ENCODE measurements around the gene ADH6. TPM values are rescaled to one million over a fixed set of nuclear protein-coding genes. Genes with fewer than 3 reads are reported as not detected.

The ADH6 gene
- total RNA-seq, 4 donors from 2014 or later = 0.13 TPM; not detected in 3

DNA sequence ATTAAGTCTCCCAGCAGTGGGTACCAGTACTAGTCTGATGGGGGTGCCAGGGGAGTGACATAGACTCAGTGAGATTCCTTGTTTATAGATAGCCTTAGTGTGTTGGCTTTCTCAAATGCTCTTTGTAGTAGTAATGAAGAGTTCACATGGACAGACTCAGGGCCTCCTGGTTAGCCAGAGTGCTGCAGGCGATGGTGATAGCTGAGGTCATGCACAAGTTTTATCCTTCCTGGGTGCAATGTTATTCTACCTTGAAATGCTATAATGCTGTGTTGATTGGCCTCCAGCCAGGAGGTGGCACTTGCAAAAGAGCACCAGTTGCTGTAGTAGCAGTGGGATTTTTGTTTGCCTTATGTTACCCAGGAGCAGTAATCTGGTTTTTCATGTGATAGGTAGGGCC lies 39.4 kb downstream of the ADH6 start:
- H3K9me3 ChIP-seq = no peaks in the 10 kb centered on the region
- H3K27ac ChIP-seq = no peak overlapping the region
- no peaks in the 10 kb centered on the region for H3K36me3 ChIP-seq
- intact Hi-C loops (cut with DNase I) = no loop called here
- H3K27me3 ChIP-seq = no peaks in the 10 kb centered on the region
- TF ChIP-seq POLR2A (IDR thresholded peaks at IDR 0.05) = no peak
- TF ChIP-seq, protein P1, sequence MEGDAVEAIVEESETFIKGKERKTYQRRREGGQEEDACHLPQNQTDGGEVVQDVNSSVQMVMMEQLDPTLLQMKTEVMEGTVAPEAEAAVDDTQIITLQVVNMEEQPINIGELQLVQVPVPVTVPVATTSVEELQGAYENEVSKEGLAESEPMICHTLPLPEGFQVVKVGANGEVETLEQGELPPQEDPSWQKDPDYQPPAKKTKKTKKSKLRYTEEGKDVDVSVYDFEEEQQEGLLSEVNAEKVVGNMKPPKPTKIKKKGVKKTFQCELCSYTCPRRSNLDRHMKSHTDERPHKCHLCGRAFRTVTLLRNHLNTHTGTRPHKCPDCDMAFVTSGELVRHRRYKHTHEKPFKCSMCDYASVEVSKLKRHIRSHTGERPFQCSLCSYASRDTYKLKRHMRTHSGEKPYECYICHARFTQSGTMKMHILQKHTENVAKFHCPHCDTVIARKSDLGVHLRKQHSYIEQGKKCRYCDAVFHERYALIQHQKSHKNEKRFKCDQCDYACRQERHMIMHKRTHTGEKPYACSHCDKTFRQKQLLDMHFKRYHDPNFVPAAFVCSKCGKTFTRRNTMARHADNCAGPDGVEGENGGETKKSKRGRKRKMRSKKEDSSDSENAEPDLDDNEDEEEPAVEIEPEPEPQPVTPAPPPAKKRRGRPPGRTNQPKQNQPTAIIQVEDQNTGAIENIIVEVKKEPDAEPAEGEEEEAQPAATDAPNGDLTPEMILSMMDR (IDR thresholded peaks at IDR 0.05) = no peak
- H3K4me1 ChIP-seq = no peaks in the 10 kb centered on the region
- WGBS, 2 donors = 84 to 100% methylated on average over 1 of the region's 1 CpG
- no peak overlapping the region for H3K4me3 ChIP-seq (replicated peaks in 1 of 3)
- no peak for DNase-seq

DNA sequence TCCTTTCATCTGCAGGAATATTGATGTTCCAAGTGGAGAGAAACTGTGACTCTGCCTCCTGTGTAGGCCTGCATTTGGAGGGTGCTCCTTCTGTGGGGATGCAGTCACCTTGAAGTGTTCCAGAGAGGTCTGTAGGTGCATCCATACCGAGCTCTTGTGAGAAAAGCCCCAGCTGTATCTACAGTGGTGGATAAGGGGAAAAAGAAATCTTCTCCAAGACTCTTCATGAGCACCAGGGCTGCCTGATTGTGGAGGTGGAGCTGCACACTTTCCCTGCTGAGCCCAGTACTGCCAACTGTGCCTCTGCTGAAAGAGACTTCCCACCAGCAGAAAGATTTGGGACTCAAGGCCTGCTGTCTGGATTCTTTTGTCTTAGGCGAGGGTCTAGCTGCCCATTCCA lies 39.9 kb downstream of the ADH6 start:
- no peaks in the 10 kb centered on the region for H3K27me3 ChIP-seq
- no peaks in the 10 kb centered on the region for H3K9me3 ChIP-seq
- DNase-seq = no peak
- no peaks in the 10 kb centered on the region for H3K4me1 ChIP-seq
- intact Hi-C loops (cut with DNase I) = no loop called here
- H3K4me3 ChIP-seq (replicated peaks in 1 of 3) = no peak overlapping the region
- no peak overlapping the region for H3K27ac ChIP-seq
- 60 to 100% methylated on average over 1 of the region's 2 CpGs for WGBS, 2 donors
- TF ChIP-seq, protein P1 (IDR thresholded peaks at IDR 0.05) = no peak
- TF ChIP-seq POLR2A (IDR thresholded peaks at IDR 0.05) = no peak
- no peaks in the 10 kb centered on the region for H3K36me3 ChIP-seq

GRCh38 chr4:99166544-99166943 lies 52.5 kb downstream of the ADH6 start:
- intact Hi-C loops (cut with DNase I) = no loop called here
- WGBS, 2 donors = 93 to 95% methylated on average over 2 of the region's 2 CpGs

GRCh38 chr4:99165978-99166377 lies 53.1 kb downstream of the ADH6 start:
- Histone ChIP-seq H3K27me3 (no peaks in the 10 kb centered on the region), H3K4me3 (replicated peaks in 1 of 3) (no peak overlapping the region), H3K27ac (no peak overlapping the region), H3K9me3 (no peaks in the 10 kb centered on the region), H3K36me3 (no peaks in the 10 kb centered on the region), H3K4me1 (no peaks in the 10 kb centered on the region)
- no peak for TF ChIP-seq POLR2A (IDR thresholded peaks at IDR 0.05)
- TF ChIP-seq, protein P1 (IDR thresholded peaks at IDR 0.05) = no peak
- 86 to 90% methylated on average over 1 of the region's 1 CpG for WGBS, 2 donors
- intact Hi-C loops (cut with DNase I) = no loop called here
- DNase-seq = no peak

More at GRCh38 chr4:99166544-99166943, 52.5 kb downstream of the ADH6 start:
- H3K36me3 ChIP-seq = no peaks in the 10 kb centered on the region
- H3K4me3 ChIP-seq (replicated peaks in 1 of 3) = no peak overlapping the region
- H3K27ac ChIP-seq = no peak overlapping the region
- no peaks in the 10 kb centered on the region for H3K4me1 ChIP-seq
- no peak for TF ChIP-seq POLR2A (IDR thresholded peaks at IDR 0.05)
- TF ChIP-seq, protein P1 (IDR thresholded peaks at IDR 0.05) = no peak
- no peak for DNase-seq
- no peaks in the 10 kb centered on the region for H3K27me3 ChIP-seq
- no peaks in the 10 kb centered on the region for H3K9me3 ChIP-seq

DNA sequence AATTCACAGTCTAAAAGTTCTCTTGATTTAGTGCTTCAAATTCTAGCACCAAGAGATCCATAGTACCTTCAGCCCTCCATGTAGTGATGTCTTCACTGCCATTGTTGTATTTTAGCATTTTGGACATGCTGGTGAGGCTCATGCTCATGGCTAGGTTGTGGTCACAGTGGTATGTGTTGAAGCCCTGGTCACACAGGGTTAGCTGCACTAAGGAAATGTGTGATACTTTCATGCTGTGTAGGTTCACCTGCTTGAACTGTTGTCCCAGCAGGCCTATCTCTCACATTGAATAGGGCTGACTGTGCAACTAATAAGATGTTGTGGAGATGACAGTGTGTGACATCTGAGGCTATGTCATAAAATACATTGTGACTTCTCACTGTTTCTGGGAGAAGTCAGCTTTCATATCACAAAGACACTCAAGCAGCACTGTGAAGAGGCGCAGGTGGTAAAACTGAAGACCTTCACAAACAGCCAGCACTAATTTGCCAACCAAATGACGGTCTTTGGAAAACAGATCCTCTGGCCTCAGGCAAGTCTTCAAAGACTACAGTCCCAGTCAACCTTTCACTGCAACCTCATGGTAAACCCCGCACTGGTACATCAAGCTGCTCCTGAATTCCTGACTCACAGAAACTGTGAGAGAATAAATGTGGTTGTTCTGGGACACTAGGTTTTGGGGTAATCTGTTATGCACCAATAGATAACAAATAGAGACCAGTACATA lies 57.5 kb downstream of the ADH6 start:
- TF ChIP-seq, protein P1 (IDR thresholded peaks at IDR 0.05) = no peak
- TF ChIP-seq POLR2A (IDR thresholded peaks at IDR 0.05) = no peak
- no peak overlapping the region for H3K4me3 ChIP-seq (replicated peaks in 1 of 3)

More for the DNA sequence above, 57.5 kb downstream of the ADH6 start:
- H3K36me3 ChIP-seq = no peaks in the 10 kb centered on the region
- no peaks in the 10 kb centered on the region for H3K4me1 ChIP-seq
- H3K27ac ChIP-seq = no peak overlapping the region
- no peaks in the 10 kb centered on the region for H3K9me3 ChIP-seq
- H3K27me3 ChIP-seq = no peaks in the 10 kb centered on the region
- DNase-seq = no peak
- intact Hi-C loops (cut with DNase I) = no loop called here
- WGBS, 2 donors = 92 to 98% methylated on average over 3 of the region's 3 CpGs
